M059J (cell line): ENCODE data around the gene PRKACG. TPM values are rescaled to one million over a fixed set of nuclear protein-coding genes. Genes with fewer than 3 reads are reported as not detected.
"Not testable (repeated sequence)": the region's sequence is repeated elsewhere in the genome, so short reads cannot be mapped to it uniquely, and the experiment has no call there.

Experiments
- DNase-seq: peaks from one replicate; pipeline ENCODE4 v3.0.0-alpha.2; 2012; ENCODE audit warnings: low read depth
- total RNA-seq: library from RNA; depleted of rRNA; stranded (reverse); fragments of >200 nt; shearing (Covaris generic); gene quantifications from 2 replicates; pipeline ENCODE4 v1.2.3, GENCODE V29; 2014

The PRKACG gene
- total RNA-seq, 1 experiment from 2014 or later: not detected

DNA sequence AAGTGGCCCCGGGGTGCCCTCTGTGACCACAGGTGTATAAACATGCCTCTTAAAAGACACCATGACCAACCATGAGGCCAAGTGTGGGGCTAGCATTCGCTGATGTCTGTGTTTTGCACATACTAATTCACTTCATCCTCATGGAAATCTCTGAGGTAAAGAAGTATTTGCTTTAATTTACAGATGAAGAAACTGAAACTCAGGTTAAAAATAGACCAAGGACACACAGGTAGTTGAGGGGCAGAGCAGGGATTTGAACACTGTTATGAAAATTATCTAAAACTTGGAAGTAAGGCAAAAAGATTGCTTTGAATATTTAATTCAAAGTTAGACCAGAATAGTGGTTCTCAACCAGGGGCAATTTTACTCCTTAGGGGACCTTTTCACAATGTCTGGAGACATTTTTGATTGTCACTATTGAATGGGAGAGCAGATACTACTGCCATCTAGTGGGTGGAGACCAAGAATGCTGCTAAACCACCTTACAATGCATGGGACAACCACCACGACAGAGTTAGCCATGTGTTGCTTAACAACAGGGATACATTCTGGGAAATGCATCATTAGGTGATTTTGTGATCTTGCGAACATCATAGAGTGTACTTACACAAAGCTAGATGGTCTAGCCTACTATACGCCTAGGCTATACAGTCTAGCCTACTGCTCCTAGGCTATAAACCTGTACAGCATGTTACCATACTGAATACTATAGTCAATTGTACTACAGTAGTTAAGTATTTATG lies 13.6 kb upstream of the PRKACG start:
- peak; percentile 59 for DNase-seq

DNA sequence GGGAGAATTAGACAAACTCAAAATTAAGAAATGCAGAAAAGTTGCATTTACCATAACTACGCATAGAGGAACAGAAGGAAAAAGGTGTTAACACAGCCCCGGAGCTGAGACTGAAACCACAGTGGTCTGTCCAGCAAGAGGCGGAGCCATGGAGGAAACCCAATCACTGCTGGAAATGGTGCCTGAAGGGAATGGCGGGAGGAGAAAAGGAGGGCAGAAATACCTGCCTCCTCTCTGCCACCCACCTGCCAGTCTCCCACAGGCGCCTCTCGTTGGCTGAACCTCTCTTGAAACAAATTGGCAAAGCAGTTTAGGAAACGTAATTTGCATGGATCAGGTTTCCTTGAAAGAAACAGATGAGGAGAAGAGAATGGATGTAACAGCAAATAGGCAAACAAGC lies 9.7 kb upstream of the PRKACG start:
- DNase-seq: no peak

DNA sequence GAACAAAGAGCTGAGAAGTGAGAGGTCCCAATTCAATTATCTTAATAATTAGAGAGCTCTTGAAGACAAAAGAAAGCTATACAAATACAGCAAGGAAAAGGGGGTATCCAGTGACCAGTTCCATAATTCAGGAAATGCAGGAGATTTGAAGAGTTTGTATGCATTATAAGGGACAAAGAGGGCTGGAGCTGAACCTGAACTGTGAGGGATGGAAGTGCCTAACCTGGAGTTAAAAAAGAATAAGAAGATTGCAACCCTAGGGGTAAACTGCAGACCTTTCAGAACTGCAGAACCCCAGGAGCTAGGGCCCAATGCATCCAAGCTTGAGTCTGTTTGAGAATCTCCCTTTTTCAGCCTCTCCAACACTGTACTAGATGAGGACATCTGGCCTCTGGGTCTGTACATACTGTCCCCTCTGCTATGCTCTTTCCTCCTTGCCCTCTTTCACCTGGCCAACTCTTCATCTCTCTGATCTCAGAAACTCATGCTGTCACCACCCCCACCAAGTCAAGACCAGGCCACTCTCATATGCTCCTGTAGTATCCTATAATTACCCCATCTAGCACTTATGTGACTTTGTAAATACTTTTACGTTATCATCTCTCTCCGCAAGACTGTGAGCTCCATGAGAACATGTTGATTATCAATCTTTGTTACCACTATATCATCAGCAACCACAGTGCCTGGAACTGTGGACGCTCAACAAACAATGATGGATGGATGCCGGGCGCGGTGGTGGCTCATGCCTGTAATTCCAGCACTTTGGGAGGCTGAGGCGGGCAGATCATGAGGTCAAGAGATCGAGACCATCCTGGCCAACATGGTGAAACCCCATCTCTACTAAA lies 6.6 kb upstream of the PRKACG start:
- no peak for DNase-seq

DNA sequence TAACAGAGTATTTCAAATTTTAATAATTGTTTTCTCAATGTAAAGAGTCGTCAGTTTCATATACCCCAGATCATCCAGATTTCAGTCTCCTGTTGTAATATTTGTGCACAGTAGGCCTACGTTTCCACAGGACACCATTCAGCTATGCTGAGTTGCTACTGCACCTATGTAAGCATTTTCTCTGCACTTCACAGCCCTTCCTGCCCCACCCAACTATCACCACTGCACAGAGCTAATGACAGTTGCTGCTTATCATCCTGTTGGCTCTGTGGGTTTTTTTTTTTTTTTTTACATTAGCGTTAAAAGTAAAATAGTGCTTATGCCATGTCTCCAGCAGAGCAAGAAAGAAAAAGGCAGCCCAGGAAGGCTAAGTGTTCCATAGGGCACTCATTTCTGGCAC lies 5.9 kb upstream of the PRKACG start:
- no peak for DNase-seq

DNA sequence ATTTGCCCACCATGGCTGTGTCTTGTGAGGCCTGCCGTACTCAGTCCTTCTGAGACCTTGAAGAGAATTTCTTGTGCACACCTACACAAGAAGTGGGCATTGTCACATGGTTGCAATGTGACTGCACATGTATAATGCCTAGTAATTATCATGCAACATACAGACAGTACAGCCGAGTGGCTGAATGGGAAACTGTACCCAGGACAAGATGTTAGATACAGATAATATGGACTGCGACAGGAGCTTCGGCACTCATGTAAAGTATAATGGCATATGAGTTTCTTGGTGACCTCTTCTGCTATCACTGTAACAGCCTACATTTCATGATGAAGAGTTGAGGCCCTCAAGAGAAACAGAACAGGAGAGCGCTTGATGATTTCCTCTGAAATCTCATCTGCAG lies 4.8 kb upstream of the PRKACG start:
- no peak for DNase-seq

DNA sequence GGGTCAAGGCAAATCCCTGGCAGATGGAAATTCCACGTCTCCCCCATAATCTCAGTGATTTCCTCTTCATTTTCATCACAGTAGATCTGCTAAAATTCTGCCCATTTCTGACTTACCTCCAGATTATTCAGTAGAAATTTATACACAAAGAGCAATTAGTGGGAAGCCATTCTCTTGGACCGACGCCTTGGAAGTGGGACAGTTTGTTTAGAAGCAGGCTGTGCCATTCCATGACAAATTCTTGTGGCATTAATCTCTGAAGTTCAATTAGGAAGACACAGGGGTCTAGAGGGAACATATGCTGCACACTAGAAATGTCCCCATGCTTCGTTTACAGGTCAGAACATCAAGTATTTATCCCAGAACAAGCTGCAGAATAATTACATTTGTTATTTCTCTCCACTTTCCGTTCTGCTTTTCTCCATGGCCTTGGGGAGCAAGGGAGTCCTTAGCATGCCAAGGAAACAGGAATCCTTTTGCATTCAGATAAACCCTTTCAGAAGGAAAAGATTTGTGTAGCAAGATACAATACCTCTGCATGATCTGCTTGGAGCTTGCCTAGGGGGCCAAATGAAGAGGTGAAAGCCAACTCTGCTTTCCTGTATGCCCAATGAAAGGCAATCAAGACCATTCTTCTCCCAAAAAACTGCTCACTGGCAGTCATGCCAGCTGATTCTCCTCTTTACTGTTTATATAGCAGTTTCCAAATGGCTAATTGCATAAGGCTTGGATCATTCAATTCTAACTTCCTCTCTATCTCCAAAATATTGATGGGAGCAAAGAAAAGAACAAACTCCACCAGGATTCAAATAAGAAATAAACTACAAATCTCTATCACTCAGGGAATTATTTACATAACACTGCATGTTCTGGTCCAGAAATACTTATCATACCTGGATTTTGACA lies 2.5 kb upstream of the PRKACG start:
- DNase-seq: no peak

DNA sequence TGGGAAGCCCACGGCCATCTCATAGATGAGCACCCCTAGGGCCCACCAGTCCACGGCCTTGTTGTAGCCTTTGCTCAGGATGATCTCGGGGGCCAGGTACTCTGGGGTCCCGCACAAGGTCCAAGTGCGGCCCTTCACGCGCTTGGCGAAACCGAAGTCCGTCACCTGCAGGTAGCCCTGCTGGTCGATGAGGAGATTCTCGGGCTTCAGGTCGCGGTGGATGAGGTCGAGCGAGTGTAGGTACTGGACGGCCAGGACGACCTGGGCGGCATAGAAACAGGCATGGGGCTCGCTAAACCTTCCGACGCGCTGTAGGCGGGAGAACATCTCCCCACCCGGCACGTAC lies 558 bp downstream of the PRKACG start:
- DNase-seq: no peak

DNA sequence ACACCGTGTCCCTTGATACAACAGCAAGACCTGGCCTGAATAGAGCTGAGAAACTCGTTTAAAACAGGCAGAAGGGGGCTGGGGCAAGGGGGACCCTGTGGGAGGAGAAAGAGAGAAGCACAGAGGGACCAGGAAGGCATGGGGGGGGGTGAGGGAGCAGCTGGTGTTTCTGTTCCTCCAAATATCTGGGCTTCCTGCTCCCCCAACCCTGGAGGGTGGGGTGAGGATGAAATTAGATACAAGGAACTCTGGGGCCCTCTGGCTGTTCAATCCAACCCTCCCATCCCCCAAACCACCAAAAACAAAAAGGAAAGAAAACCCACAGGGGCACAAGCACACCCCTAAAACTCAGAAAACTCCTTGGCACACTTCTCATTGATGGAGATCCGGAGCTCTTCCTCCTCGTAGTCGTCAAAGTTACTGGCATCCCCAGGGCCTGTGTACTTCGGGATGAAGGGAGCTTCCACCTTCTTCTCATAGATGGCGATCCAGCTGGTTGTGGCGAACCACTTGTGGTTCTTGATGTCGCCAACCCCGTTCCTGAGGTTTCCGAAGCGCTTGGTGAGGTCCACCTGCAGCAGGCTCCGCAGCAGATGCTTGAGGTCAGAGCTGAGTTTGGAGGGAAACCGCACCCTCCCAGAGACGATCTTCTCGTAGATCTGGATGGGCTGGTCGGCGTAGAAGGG lies 1.1 kb downstream of the PRKACG start:
- DNase-seq: no peak

DNA sequence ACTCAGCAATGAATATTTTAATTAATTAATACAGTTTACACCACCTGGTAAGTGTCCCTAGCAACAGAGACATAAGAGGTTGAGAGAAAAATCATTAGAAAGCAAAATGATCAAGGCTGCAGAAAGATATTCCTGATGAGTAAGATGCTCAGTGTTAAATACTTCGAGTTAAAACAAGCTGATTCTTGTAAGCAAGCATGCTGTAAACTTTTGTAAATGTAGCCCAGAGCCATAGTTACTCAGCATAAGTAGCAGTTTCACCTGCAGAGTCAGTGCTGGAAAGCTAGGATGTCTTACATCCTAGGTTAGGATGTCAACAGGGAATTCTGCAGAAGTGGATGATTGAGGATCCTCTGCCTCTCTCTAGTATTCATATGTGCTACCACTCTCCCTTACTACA lies 4.2 kb downstream of the PRKACG start:
- DNase-seq: no peak

DNA sequence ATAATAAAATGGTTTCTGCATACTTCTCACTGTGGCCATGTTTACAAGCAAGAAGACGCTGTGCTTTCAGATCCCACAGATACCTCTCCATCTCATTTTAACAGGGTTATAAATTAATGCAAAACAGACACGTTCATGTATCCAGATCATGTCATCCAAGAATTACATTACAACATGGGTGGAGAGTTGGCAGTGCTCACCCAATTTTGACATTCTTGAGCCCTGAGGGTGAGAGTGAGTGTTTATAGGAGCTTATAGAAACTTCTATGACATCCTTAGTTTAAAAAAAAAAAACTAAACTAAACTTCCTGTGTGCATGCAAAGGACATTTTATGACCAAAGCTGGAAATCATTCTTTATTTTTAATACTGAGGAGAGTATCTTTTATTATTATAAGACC lies 9.1 kb downstream of the PRKACG start:
- no peak for DNase-seq

DNA sequence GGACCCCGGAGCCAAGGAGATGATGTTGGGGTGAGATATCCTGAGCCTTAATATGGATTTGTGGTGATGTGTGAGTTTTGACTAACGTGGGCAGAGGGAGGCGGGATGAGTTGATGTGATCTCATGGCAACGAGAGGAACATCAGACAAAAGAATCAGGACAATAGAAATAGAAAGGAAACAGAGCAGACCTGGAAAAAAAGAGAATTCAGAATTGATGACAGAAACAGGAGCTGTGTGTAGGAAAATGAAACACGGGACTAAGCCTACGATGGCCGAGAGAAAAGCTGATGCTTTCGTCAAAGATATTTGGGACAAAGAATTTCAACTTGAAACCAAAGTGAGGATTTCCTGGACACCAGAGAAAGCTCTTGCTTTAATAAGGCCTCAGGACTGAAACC lies 10.9 kb downstream of the PRKACG start:
- DNase-seq: no peak

DNA sequence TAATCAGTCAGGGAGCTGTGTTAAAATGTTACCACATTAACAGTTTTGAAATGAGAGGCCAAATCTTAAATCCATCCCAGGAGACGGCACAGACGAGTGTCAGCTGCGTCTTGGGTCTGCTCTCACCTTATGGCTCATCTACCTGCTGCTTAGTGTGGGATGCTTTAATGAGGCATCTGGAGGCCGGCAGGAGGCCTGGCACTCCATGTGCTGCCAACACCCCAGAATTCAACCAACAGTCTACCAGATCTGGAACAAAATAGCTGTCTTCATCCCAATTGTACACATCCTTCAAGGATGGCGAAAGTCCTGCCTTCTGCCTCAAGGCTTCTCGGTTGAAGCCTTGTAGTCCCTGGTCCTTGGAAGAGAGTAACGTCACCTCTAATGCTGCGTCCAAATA lies 12.0 kb downstream of the PRKACG start:
- DNase-seq: no peak

DNA sequence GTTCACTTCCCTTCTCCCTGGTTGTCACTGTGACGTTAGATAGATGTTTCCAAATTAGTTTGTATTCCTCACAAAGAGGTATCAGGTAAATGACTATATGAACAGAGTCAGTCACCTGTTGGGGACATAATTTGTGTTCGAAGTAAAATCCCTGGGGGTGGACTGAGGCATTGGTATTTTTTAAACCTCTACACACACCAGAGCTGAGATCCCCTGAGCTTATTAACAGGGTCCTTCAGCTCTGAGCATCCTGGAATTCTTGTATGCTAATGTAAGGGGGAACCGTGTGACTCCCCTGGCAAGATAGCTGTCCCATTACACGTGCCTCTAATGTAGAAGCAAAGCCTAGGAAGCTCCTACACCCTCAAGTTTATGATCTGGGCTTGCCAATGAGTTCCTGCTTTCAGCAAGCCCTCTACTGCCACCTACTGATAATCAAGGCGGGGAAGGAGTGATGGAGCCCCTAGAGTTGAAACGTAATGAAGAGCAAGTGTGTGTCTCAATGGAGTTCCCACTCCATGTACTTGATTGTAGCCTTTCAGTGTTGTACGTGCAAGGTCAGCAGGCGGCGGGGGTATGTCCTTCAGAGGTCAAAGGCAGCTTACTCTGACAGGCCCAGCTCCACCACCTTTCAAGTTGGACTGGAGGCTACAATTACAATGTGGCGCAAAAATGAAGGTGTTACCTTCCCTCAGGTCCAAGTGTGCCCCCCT lies 14.4 kb downstream of the PRKACG start:
- peak; percentile 65 for DNase-seq

DNA sequence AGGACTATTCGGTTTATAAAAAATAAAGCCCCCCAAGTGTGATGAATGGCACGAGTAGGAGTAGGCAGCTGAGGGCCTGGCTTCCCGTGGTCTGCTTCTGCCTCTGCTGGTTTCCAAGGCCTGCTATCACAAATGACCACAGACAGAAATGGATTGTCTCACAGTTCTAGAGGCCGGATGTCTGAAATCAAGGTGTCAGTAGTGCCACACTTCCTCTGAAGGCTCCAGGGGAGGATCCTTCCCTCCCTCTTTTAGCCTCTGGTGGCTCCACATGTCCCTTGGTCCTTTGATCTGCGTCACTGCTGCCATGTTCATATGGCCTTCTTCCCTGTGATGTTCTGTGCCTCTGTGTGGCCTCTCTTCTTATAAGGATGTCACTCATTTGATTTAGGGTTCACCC lies 15.1 kb downstream of the PRKACG start:
- no peak for DNase-seq

DNA sequence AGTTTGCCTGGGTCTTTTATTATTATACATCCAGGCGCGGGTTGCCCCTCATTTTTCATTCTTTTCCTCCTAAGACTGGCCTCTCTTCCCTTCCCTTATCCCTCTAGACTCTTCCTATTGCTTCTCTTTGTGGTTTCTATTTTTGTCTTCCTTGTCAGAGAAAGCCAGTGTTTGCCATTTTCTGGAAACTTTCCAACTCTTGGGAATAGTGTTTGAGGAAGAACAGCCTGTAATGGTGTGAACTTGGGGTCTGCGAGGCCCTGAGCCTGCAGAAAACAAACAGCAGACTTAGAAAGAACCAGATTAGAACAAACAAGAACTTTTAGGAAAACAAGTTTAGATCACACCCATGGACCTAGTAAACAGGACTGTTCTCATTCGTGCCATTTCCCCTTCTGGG lies 15.5 kb downstream of the PRKACG start:
- DNase-seq: no peak

DNA sequence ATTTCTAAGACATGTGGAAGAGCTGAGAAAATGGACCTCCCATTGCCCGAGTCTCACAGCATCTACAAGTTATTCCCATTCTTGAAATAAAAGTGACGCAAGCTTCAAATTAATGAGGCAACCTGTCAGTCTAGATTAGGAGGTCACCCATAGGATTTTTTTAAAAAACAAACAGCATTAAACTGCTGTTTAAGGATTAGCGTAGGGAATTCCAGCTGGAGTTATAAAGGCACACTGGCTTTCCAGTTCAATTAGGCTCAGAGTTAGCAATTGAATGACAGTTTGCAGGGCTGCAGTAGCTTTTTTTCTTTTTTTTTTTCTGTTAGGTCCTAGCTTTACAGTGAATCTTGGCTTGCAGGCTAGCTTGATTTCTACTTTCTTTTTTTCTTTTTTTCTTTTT lies 16.2 kb downstream of the PRKACG start:
- no peak for DNase-seq

DNA sequence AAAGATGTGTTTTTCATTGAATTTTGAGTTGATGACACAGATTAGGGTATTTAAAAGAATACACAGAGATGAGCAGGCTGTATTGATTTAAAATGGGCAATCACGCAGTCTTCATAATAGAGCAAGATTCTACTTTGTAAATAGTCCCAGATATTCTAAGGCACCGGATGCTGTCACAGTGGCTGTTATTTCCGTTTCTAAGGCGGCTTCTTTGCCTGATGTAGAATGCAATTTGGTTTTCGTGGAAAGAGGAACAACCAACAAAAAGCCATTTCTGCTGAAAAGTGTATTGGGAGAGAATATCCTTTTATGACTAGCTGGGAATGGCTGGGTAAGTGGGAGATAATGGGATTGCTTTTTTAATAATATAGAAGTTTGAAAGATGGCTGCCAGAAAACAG lies 17.5 kb downstream of the PRKACG start:
- no peak for DNase-seq

DNA sequence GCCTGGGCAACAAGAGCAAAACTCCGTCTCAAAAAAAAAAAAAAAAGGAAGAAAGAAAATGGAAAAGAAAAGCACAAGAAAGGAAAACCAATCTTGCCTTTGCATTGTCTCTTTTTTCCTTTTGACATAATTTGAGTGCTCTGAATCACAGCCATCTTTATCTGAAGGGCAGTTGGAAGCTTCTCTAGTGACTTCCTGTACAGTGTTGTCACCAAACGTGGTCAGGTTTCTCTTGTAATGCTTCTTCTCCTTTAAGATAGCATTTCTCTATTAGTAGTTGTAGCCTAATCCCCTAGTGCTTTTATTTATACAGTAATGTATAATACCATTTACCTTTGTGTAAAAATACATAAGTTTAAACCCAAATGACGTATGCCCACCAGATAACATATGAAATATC lies 18.1 kb downstream of the PRKACG start:
- DNase-seq: no peak

DNA sequence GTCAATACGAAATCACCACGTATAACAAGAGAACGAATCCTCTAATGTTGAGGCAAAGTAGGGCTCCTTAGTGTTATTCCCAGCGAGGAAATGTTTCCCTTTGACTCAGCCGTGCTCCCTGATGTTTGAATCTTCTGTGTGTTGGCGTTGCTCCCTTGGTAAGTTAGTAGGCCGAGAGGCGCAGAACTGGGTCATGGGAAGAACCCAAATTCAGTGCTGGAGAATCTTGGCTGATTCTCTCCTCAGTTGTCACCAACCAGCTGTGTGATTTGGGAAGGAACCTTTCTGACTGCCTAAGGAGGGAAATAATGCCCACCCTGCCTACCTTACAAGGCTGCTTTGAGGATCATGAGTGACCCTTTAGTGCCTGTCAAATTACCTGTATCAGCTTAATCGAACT lies 22.5 kb downstream of the PRKACG start:
- no peak for DNase-seq

DNA sequence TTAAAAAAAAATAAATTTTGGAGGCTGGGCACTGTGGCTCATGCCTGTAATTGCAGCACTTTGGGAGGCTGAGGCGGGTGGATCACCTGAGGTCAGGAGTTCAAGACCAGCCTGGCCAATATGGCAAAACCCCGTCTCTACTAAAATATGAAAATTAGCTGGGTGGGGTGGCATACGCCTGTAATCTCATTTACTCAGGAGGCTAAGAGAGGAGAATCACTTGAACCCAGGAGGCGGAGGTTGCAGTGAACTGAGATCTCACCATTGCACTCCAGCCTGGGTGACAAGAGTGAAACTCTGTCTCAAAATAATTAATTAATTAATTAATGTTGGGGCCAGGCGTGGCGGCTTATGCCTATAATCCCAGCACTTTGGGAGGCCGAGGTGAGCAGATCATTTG lies 27.0 kb downstream of the PRKACG start:
- DNase-seq: not testable (repeated sequence)
